Brain microvascular endothelial cell (primary cell): ENCODE measurements around the gene MED12L.
A peak's percentile ranks its signal among the peaks of the same experiment; 100 is the strongest.

Source experiments
- DNase-seq: peaks from one replicate; pipeline ENCODE4 v3.0.0-alpha.2; 2020
- H3K27ac ChIP-seq: fragments of 250-450 bp; sonication (Bioruptor Pico); 2 replicates; pipeline ENCODE4 v1.5.1; 2020; ENCODE audit warnings: mild to moderate bottlenecking, moderate library complexity
- H3K27me3 ChIP-seq: fragments of 250-450 bp; sonication (Bioruptor Pico); replicated peaks from 2 replicates; pipeline ENCODE4 v1.5.1; 2020; ENCODE audit warnings: mild to moderate bottlenecking
- H3K36me3 ChIP-seq: fragments of 250-450 bp; sonication (Bioruptor Pico); replicated peaks from 2 replicates; pipeline ENCODE4 v1.5.1; 2020; ENCODE audit warnings: mild to moderate bottlenecking
- H3K4me3 ChIP-seq: 2 replicates; pipeline ENCODE4 v1.5.1; 2011; ENCODE audit warnings: low read depth, mild to moderate bottlenecking, control low read depth, low read length, moderate library complexity
- CTCF ChIP-seq: IDR thresholded peaks from 2 replicates; pipeline ENCODE4 v1.5.1; 2011; ENCODE audit warnings: low read depth, mild to moderate bottlenecking, moderate library complexity, low read length, control low read depth, inconsistent platforms; ENCODE audit errors: missing control alignments
- in situ Hi-C: cut with HindIII; loops from 2 replicates; pipeline ENCODE4 v1.10.0; 2017; ENCODE audit warnings: low sequenced_read_pairs, low pct_ligation_motif_present

The MED12L gene

GRCh38 chr3:151300539-151300938, 215.1 kb downstream of the MED12L start:
- in situ Hi-C loops, result no loop called here
- TF ChIP-seq CTCF, result no peak
- DNase-seq, result no peak
- no peaks in the 10 kb centered on the region for H3K36me3 ChIP-seq
- H3K27me3 ChIP-seq, result no peaks in the 10 kb centered on the region
- no peak overlapping the region for H3K27ac ChIP-seq
- no peak overlapping the region for H3K4me3 ChIP-seq

- Histone ChIP-seq H3K36me3 (no peaks in the 10 kb centered on the region), H3K4me3 (no peak overlapping the region), H3K27me3 (no peaks in the 10 kb centered on the region), H3K27ac (no peak overlapping the region)
- in situ Hi-C loops, result no loop called here
- no peak for TF ChIP-seq CTCF
- DNase-seq, result no peak
Observed at GRCh38 chr3:151301787-151302186, 216.3 kb downstream of the MED12L start.

GRCh38 chr3:151303751-151304150, 218.3 kb downstream of the MED12L start:
- H3K36me3 ChIP-seq, result no peaks in the 10 kb centered on the region
- H3K27ac ChIP-seq, result no peak overlapping the region
- in situ Hi-C loops, result no loop called here
- no peak overlapping the region for H3K4me3 ChIP-seq
- TF ChIP-seq CTCF, result no peak
- H3K27me3 ChIP-seq, result no peaks in the 10 kb centered on the region
- DNase-seq, result no peak

GRCh38 chr3:151305060-151305774, 219.8 kb downstream of the MED12L start:
- Histone ChIP-seq H3K36me3 (no peaks in the 10 kb centered on the region), H3K27me3 (no peaks in the 10 kb centered on the region), H3K27ac (peak overlapping the region; percentile 35), H3K4me3 (peak overlapping the region; percentile 27)
- TF ChIP-seq CTCF, result peak; percentile 45
- in situ Hi-C loops, result no loop called here
- peak; percentile 95 for DNase-seq

- no peaks in the 10 kb centered on the region for H3K27me3 ChIP-seq
- in situ Hi-C loops, result no loop called here
- DNase-seq, result no peak
- H3K27ac ChIP-seq, result peak overlapping the region; percentile 35
- H3K4me3 ChIP-seq, result peak overlapping the region; percentile 27
- TF ChIP-seq CTCF, result no peak
- H3K36me3 ChIP-seq, result no peaks in the 10 kb centered on the region
Observed at GRCh38 chr3:151305775-151306151, 220.3 kb downstream of the MED12L start.
